OCI-LY7 (cell line): ENCODE measurements around the gene TNFSF4. TPM values are rescaled to one million over a fixed set of nuclear protein-coding genes. Genes with fewer than 3 reads are reported as not detected.

Experiments
- BruUV-seq: library from RNA; stranded (reverse); fragments of 400-500 nt; replicated peaks from 2 replicates; lab custom pipeline; 2021; lab: Mats Ljungman, UMichigan
- CTCF ChIA-PET: fragments of 300-600 bp; sonication (Branson Sonifier 250); formaldehyde crosslinking; loops from one replicate; lab custom pipeline; 2022; ENCODE audit warnings: antibody characterized with exemption; ENCODE audit not compliant: unreplicated experiment; lab: Charles Lee
- POLR2A ChIA-PET: fragments of 300-600 bp; sonication (Branson Sonifier 250); formaldehyde crosslinking; loops from one replicate; lab custom pipeline; 2022; ENCODE audit warnings: antibody characterized with exemption; lab: Charles Lee
- DNase-seq: peaks from one replicate; pipeline ENCODE4 v3.0.0-alpha.2; 2015; ENCODE audit warnings: low spot score
- H2AFZ ChIP-seq: fragments of 200-600 bp; sonication (generic), shearing (Covaris generic); 2 replicates; pipeline ENCODE4 v1.6.1; 2014; ENCODE audit warnings: mild to moderate bottlenecking, antibody characterized with exemption, low read length, moderate library complexity
- H3K27ac ChIP-seq: fragments of 200-600 bp; sonication (generic); 2 replicates; pipeline ENCODE4 v1.5.1; 2014; ENCODE audit warnings: mixed run types, low read depth, mild to moderate bottlenecking, moderate library complexity, low read length, inconsistent platforms; ENCODE audit not compliant: poor library complexity, severe bottlenecking
- H3K36me3 ChIP-seq: fragments of 200-600 bp; sonication (generic); 2 replicates; pipeline ENCODE4 v1.6.1; 2014; ENCODE audit warnings: mild to moderate bottlenecking, antibody characterized with exemption, low read length, moderate library complexity, mixed read lengths; ENCODE audit not compliant: insufficient read depth
- H3K4me1 ChIP-seq: fragments of 200-600 bp; sonication (generic); 2 replicates; pipeline ENCODE4 v1.5.1; 2014; ENCODE audit warnings: mild to moderate bottlenecking, low read length; ENCODE audit not compliant: insufficient read depth, poor library complexity, severe bottlenecking
- H3K4me2 ChIP-seq: fragments of 200-600 bp; sonication (generic); 2 replicates; pipeline ENCODE4 v1.6.1; 2014; ENCODE audit warnings: mild to moderate bottlenecking, low read length
- H3K4me3 ChIP-seq: fragments of 200-600 bp; sonication (generic); 2 replicates; pipeline ENCODE4 v1.5.1; 2014; ENCODE audit warnings: mild to moderate bottlenecking, low read depth, low read length; ENCODE audit not compliant: poor library complexity, severe bottlenecking
- H3K79me2 ChIP-seq: fragments of 200-600 bp; sonication (generic); 2 replicates; pipeline ENCODE4 v1.6.1; 2016; ENCODE audit warnings: low read depth, mild to moderate bottlenecking, low read length, moderate library complexity, mixed read lengths; ENCODE audit not compliant: insufficient read depth
- H3K9me2 ChIP-seq: fragments of 200-600 bp; sonication (generic); 2 replicates; pipeline ENCODE4 v1.6.1; 2016; ENCODE audit warnings: mild to moderate bottlenecking, low read length, mixed read lengths; ENCODE audit not compliant: insufficient read depth
- H3K9me3 ChIP-seq: fragments of 200-600 bp; sonication (generic); 2 replicates; pipeline ENCODE4 v1.6.1; 2014; ENCODE audit warnings: mild to moderate bottlenecking, mixed run types, low read length, mixed read lengths
- H4K20me1 ChIP-seq: fragments of 200-600 bp; sonication (generic); 2 replicates; pipeline ENCODE4 v1.6.1; 2014; ENCODE audit warnings: mild to moderate bottlenecking, antibody characterized with exemption, low read length, moderate library complexity, mixed read lengths; ENCODE audit not compliant: insufficient read depth
- CTCF ChIP-seq: fragments of 200-600 bp; sonication (generic); conservative IDR thresholded peaks from 2 replicates; pipeline ENCODE4 v1.5.1; 2014; ENCODE audit warnings: mild to moderate bottlenecking, antibody characterized with exemption, low read length, moderate library complexity, mixed read lengths
- EZH2phosphoT487 ChIP-seq: fragments of 200-600 bp; sonication (generic); IDR thresholded peaks from 2 replicates; pipeline ENCODE4 v1.6.1; 2018; ENCODE audit warnings: low read depth, borderline replicate concordance, mild to moderate bottlenecking, mixed run types, antibody characterized with exemption, low read length, moderate library complexity, mixed read lengths
- intact Hi-C: fragments of 100-400 bp; cut with micrococcal nuclease; formaldehyde crosslinking; loops from one replicate; pipeline ENCODE4 v1.10.0; 2022; ENCODE audit not compliant: unreplicated experiment
- total RNA-seq, 2 experiments: library from RNA; depleted of rRNA in 1 of 2; stranded (reverse); fragments of >200 nt in 1 of 2; shearing (Covaris generic) in 1 of 2; gene quantifications; 2 replicates each; pipeline ENCODE4 v1.2.3, GENCODE V29; 2014 to 2022

The TNFSF4 gene
- total RNA-seq, 2 experiments from 2014 or later, result 0.53 to 0.63 TPM

GRCh38 chr1:173149887-173150286 lies 57.2 kb downstream of the TNFSF4 start:
- Histone ChIP-seq H3K27ac (no peak overlapping the region), H3K4me2 (no peak overlapping the region), H3K9me3 (no peaks in the 10 kb centered on the region), H3K9me2 (no peaks in the 10 kb centered on the region), H2AFZ (no peak overlapping the region), H3K36me3 (no peaks in the 10 kb centered on the region), H3K4me3 (no peak overlapping the region), H3K79me2 (no peaks in the 10 kb centered on the region), H4K20me1 (no peaks in the 10 kb centered on the region), H3K4me1 (no peaks in the 10 kb centered on the region)
- POLR2A ChIA-PET, result interaction anchor here (0.7 kb wide), 1 partner anchor 684 kb away, joined by 5 read pairs; no protein-coding TSS in a partner anchor
- intact Hi-C loops, result no loop called here
- CTCF ChIA-PET, result no interaction called here
- TF ChIP-seq EZH2phosphoT487 (no peak), CTCF (no peak)
- DNase-seq, result no peak
- BruUV-seq, result no TSS peak

GRCh38 chr1:173148971-173149370 lies 58.2 kb downstream of the TNFSF4 start:
- ChIA-PET POLR2A (interaction anchor here (0.7 kb wide), 2 partner anchors 95 to 683 kb away, joined by 3 to 5 read pairs; no protein-coding TSS in a partner anchor), CTCF (no interaction called here)
- no peak overlapping the region for H3K4me2 ChIP-seq
- no peak overlapping the region for H3K4me3 ChIP-seq
- H3K36me3 ChIP-seq, result no peaks in the 10 kb centered on the region
- no peak for DNase-seq
- no peaks in the 10 kb centered on the region for H3K9me2 ChIP-seq
- H4K20me1 ChIP-seq, result no peaks in the 10 kb centered on the region
- no peak overlapping the region for H2AFZ ChIP-seq
- TF ChIP-seq EZH2phosphoT487 (no peak), CTCF (no peak)
- no peak overlapping the region for H3K27ac ChIP-seq
- BruUV-seq, result no TSS peak
- H3K4me1 ChIP-seq, result no peaks in the 10 kb centered on the region
- intact Hi-C loops, result no loop called here
- H3K9me3 ChIP-seq, result no peaks in the 10 kb centered on the region
- H3K79me2 ChIP-seq, result no peaks in the 10 kb centered on the region

GRCh38 chr1:173148545-173148944 lies 58.6 kb downstream of the TNFSF4 start:
- H3K9me3 ChIP-seq, result no peaks in the 10 kb centered on the region
- POLR2A ChIA-PET, result interaction anchor here (0.7 kb wide), 1 partner anchor 96 kb away, joined by 3 read pairs; no protein-coding TSS in a partner anchor
- no TSS peak for BruUV-seq

More at GRCh38 chr1:173148545-173148944, 58.6 kb downstream of the TNFSF4 start:
- intact Hi-C loops, result no loop called here
- H4K20me1 ChIP-seq, result no peaks in the 10 kb centered on the region
- no peak overlapping the region for H3K4me3 ChIP-seq
- no peaks in the 10 kb centered on the region for H3K9me2 ChIP-seq
- DNase-seq, result no peak
- no peak overlapping the region for H3K27ac ChIP-seq
- H3K36me3 ChIP-seq, result no peaks in the 10 kb centered on the region
- H3K79me2 ChIP-seq, result no peaks in the 10 kb centered on the region
- no peak overlapping the region for H2AFZ ChIP-seq
- TF ChIP-seq EZH2phosphoT487 (no peak), CTCF (no peak)
- H3K4me1 ChIP-seq, result no peaks in the 10 kb centered on the region
- no peak overlapping the region for H3K4me2 ChIP-seq
- CTCF ChIA-PET, result no interaction called here
